IMR-90 (cell line): ENCODE results near the gene MXD4. TPM values are rescaled to one million over a fixed set of nuclear protein-coding genes. Genes with fewer than 3 reads are reported as not detected.

Experiments used
- ATAC-seq: fragments of 200-7000 bp; cut with Tn5 transposase; 2 replicates; pipeline ENCODE4 v1.9.1; 2020; ENCODE audit warnings: low read depth, mild to moderate bottlenecking, moderate library complexity
- BruUV-seq: library from RNA; stranded (reverse); fragments of 400-500 nt; replicated peaks from 2 replicates; lab custom pipeline; 2021; lab: Mats Ljungman, UMichigan
- CTCF ChIA-PET: fragments of 300-600 bp; formaldehyde crosslinking; extraction: SDS; loops from one replicate; lab custom pipeline; 2021; ENCODE audit warnings: antibody characterized with exemption; lab: Yijun Ruan, JAX
- POLR2A ChIA-PET: fragments of 300-600 bp; sonication (Branson Sonifier 250); formaldehyde crosslinking; loops from one replicate; lab custom pipeline; 2022; ENCODE audit warnings: antibody characterized with exemption; ENCODE audit not compliant: unreplicated experiment; lab: Charles Lee
- DNase-seq: peaks from one replicate; pipeline ENCODE4 v3.0.0; 2013
- H2AFZ ChIP-seq: replicated peaks from 2 replicates; pipeline ENCODE3; 2013; ENCODE audit warnings: low read length, mild to moderate bottlenecking; ENCODE audit not compliant: poor library complexity
- H2AK5ac ChIP-seq: 2 replicates; pipeline ENCODE4 v1.6.1; 2013; ENCODE audit warnings: low read depth, low read length, inconsistent platforms
- H2AK9ac ChIP-seq: replicated peaks from 2 replicates; pipeline ENCODE3; 2013; ENCODE audit warnings: mild to moderate bottlenecking, low read depth, low read length, moderate library complexity; ENCODE audit not compliant: poor library complexity
- H2BK120ac ChIP-seq: 2 replicates; pipeline ENCODE4 v1.6.1; 2013; ENCODE audit warnings: low read depth, low read length, inconsistent platforms
- H2BK15ac ChIP-seq: 3 replicates; pipeline ENCODE4 v1.6.1; 2013; ENCODE audit warnings: low read depth, low read length, inconsistent platforms
- H2BK20ac ChIP-seq: 2 replicates; pipeline ENCODE4 v1.6.1; 2013; ENCODE audit warnings: low read depth, mild to moderate bottlenecking, inconsistent platforms, low read length, moderate library complexity
- H2BK5ac ChIP-seq: 2 replicates; pipeline ENCODE4 v1.6.1; 2013; ENCODE audit warnings: mild to moderate bottlenecking, low read depth, low read length, inconsistent platforms; ENCODE audit not compliant: poor library complexity, severe bottlenecking
- H3K14ac ChIP-seq: replicated peaks from 2 replicates; pipeline ENCODE4 v1.6.1; 2013; ENCODE audit warnings: low read depth, low read length, inconsistent platforms
- H3K18ac ChIP-seq: 2 replicates; pipeline ENCODE4 v1.6.1; 2013; ENCODE audit warnings: low read depth, low read length, control low read depth
- H3K23ac ChIP-seq: 2 replicates; pipeline ENCODE4 v1.6.1; 2013; ENCODE audit warnings: low read depth, low read length, inconsistent platforms
- H3K27ac ChIP-seq: 2 replicates; pipeline ENCODE4 v1.5.1; 2013; ENCODE audit warnings: mild to moderate bottlenecking, control low read depth, low read length; ENCODE audit not compliant: insufficient read depth
- H3K27me3 ChIP-seq: 2 replicates; pipeline ENCODE4 v1.6.1; 2013; ENCODE audit warnings: low read length; ENCODE audit not compliant: control insufficient read depth, insufficient read depth
- H3K36me3 ChIP-seq: 2 replicates; pipeline ENCODE4 v1.6.1; 2013; ENCODE audit warnings: low read length, mixed read lengths; ENCODE audit not compliant: control insufficient read depth, insufficient read depth
- H3K4ac ChIP-seq: 2 replicates; pipeline ENCODE4 v1.6.1; 2013; ENCODE audit warnings: low read depth, low read length, inconsistent platforms
- H3K4me1 ChIP-seq: 2 replicates; pipeline ENCODE4 v1.6.1; 2013; ENCODE audit warnings: low read length, mixed read lengths; ENCODE audit not compliant: control insufficient read depth, insufficient read depth
- H3K4me2 ChIP-seq: 2 replicates; pipeline ENCODE4 v1.6.1; 2013; ENCODE audit warnings: low read depth, mild to moderate bottlenecking, control low read depth, low read length, moderate library complexity
- H3K4me3 ChIP-seq: 2 replicates; pipeline ENCODE4 v1.5.1; 2013; ENCODE audit warnings: low read depth, mild to moderate bottlenecking, control low read depth, low read length, moderate library complexity; ENCODE audit not compliant: insufficient read depth
- H3K56ac ChIP-seq: 2 replicates; pipeline ENCODE4 v1.6.1; 2013; ENCODE audit warnings: low read length, inconsistent platforms; ENCODE audit not compliant: insufficient read depth; ENCODE audit errors: extremely low read depth
- H3K79me1 ChIP-seq, 2 experiments: 2 replicates each; pipeline ENCODE4 v1.6.1; 2013; ENCODE audit warnings: low read length in 2 of 2, inconsistent platforms in 1 of 2, low read depth in 1 of 2
- H3K9ac ChIP-seq: 2 replicates; pipeline ENCODE4 v1.6.1; 2013; ENCODE audit warnings: low read depth, low read length, control low read depth
- H3K9me1 ChIP-seq: 2 replicates; pipeline ENCODE4 v1.6.1; 2013; ENCODE audit warnings: low read length, inconsistent platforms; ENCODE audit not compliant: insufficient read depth
- H3K9me3 ChIP-seq: 2 replicates; pipeline ENCODE4 v1.6.1; 2013; ENCODE audit warnings: low read length; ENCODE audit not compliant: control insufficient read depth, insufficient read depth
- H4K20me1 ChIP-seq: 2 replicates; pipeline ENCODE4 v1.6.1; 2013; ENCODE audit warnings: low read length, inconsistent platforms; ENCODE audit not compliant: insufficient read depth
- H4K5ac ChIP-seq: 2 replicates; pipeline ENCODE4 v1.6.1; 2013; ENCODE audit warnings: mild to moderate bottlenecking, low read depth, low read length, control low read depth
- H4K8ac ChIP-seq, 2 experiments: 2 replicates each; pipeline ENCODE4 v1.6.1; 2013; ENCODE audit warnings: low read depth in 2 of 2, low read length in 2 of 2, control low read depth in 1 of 2, inconsistent platforms in 1 of 2
- H4K91ac ChIP-seq: 2 replicates; pipeline ENCODE4 v1.6.1; 2013; ENCODE audit warnings: low read depth, low read length, inconsistent platforms; ENCODE audit not compliant: insufficient read depth
- BHLHE40 ChIP-seq: fragments of 150-350 bp; IDR thresholded peaks from 2 replicates; pipeline ENCODE4 v1.6.1; 2016; ENCODE audit warnings: mild to moderate bottlenecking, low read depth, low read length
- CEBPB ChIP-seq: IDR thresholded peaks from 2 replicates; pipeline ENCODE4 v1.6.1; 2012; ENCODE audit warnings: low read depth, low read length, improper control_type of control experiment
- CHD1 ChIP-seq: IDR thresholded peaks from 2 replicates; pipeline ENCODE4 v1.6.1; 2012; ENCODE audit warnings: low read depth, low read length, improper control_type of control experiment
- CTCF ChIP-seq: conservative IDR thresholded peaks from 2 replicates; pipeline ENCODE4 v1.5.1; 2012; ENCODE audit warnings: mild to moderate bottlenecking, low read depth, low read length, improper control_type of control experiment
- ELK1 ChIP-seq: fragments of 150-350 bp; IDR thresholded peaks from 2 replicates; pipeline ENCODE4 v1.6.1; 2016; ENCODE audit warnings: low read depth, mild to moderate bottlenecking, low read length, moderate library complexity, borderline replicate concordance
- FOS ChIP-seq: fragments of 150-350 bp; IDR thresholded peaks from 2 replicates; pipeline ENCODE4 v1.6.1; 2016; ENCODE audit warnings: low read depth, low read length
- MAFK ChIP-seq: IDR thresholded peaks from 2 replicates; pipeline ENCODE4 v1.6.1; 2012; ENCODE audit warnings: low read depth, low read length, improper control_type of control experiment
- MAZ ChIP-seq: IDR thresholded peaks from 2 replicates; pipeline ENCODE4 v1.6.1; 2012; ENCODE audit warnings: low read depth, mild to moderate bottlenecking, low read length, improper control_type of control experiment, moderate library complexity, borderline replicate concordance
- MXI1 ChIP-seq: IDR thresholded peaks from 2 replicates; pipeline ENCODE4 v1.6.1; 2012; ENCODE audit warnings: low read depth, mild to moderate bottlenecking, low read length, moderate library complexity, borderline replicate concordance
- NFE2L2 ChIP-seq: fragments of 150-350 bp; IDR thresholded peaks from 2 replicates; pipeline ENCODE4 v1.6.1; 2016; ENCODE audit warnings: low read depth, mild to moderate bottlenecking, low read length
- POLR2A ChIP-seq: IDR thresholded peaks from 2 replicates; pipeline ENCODE4 v1.6.1; 2012; ENCODE audit warnings: mild to moderate bottlenecking, low read depth, low read length
- RAD21 ChIP-seq: IDR thresholded peaks from 2 replicates; pipeline ENCODE4 v1.6.1; 2012; ENCODE audit warnings: low read length, improper control_type of control experiment
- RCOR1 ChIP-seq: IDR thresholded peaks from 2 replicates; pipeline ENCODE4 v1.6.1; 2012; ENCODE audit warnings: mild to moderate bottlenecking, low read length, improper control_type of control experiment; ENCODE audit not compliant: insufficient replicate concordance
- RFX5 ChIP-seq: IDR thresholded peaks from 2 replicates; pipeline ENCODE4 v1.8.0; 2012; ENCODE audit warnings: low read depth, mild to moderate bottlenecking, low read length, moderate library complexity
- SMC3 ChIP-seq: fragments of 150-350 bp; IDR thresholded peaks from 2 replicates; pipeline ENCODE4 v1.6.1; 2016; ENCODE audit warnings: low read depth, mild to moderate bottlenecking, antibody characterized with exemption, low read length, moderate library complexity
- USF2 ChIP-seq: fragments of 150-350 bp; IDR thresholded peaks from 2 replicates; pipeline ENCODE4 v1.6.1; 2017; ENCODE audit warnings: mild to moderate bottlenecking, antibody characterized with exemption, low read length, low read depth
- WGBS, 2 experiments: methylation state at CpG; one replicate each; pipeline versions ENCODE4 v1.1.5 to v1.1.7; 2013; ENCODE audit warnings: missing lambda C conversion rate in 2 of 2; ENCODE audit not compliant: insufficient read length in 1 of 2; ENCODE audit errors: extremely low coverage in 2 of 2; 5-methylcytosine and 5-hydroxymethylcytosine counted together
- dilution Hi-C: fragments of 300-500 bp; cut with HindIII; formaldehyde crosslinking; loops from one replicate; pipeline ENCODE4 v1.14.3; 2018; ENCODE audit warnings: low sequenced_read_pairs; ENCODE audit not compliant: unreplicated experiment
- in situ Hi-C: fragments of 300-500 bp; cut with MboI; formaldehyde crosslinking; loops from 3 replicates; pipeline ENCODE4 v1.14.3; 2019; ENCODE audit warnings: low sequenced_read_pairs, inconsistent platforms, mixed read lengths
- intact Hi-C: fragments of 100-400 bp; cut with micrococcal nuclease; formaldehyde crosslinking; loops from 2 replicates; pipeline ENCODE4 v1.10.0; 2022
- polyA plus RNA-seq, 3 experiments: library from polyadenylated mRNA; depleted of rRNA; stranded (reverse); fragments of >200 nt; gene quantifications; 2 replicates each; pipeline ENCODE4 v1.2.3, GENCODE V29; 2012; ENCODE audit warnings: low replicate concordance in 1 of 3
- total RNA-seq: library from RNA; depleted of rRNA; stranded (reverse); fragments of >200 nt; gene quantifications from 2 replicates; pipeline ENCODE4 v1.2.3, GENCODE V29; 2012

The MXD4 gene
- total and polyA plus RNA-seq, 2 of the 4 experiments (the other 2 are of a cell fraction): 22.8 to 54.4 TPM

GRCh38 chr4:2304321-2304876 is 42.5 kb upstream of the MXD4 start:
- Histone ChIP-seq H3K9ac (no peak overlapping the region), H3K27me3 (peaks cover 12% of the 10 kb centered on the region), H3K4me3 (no peak overlapping the region), H4K91ac (no peak overlapping the region), H4K8ac (no peak overlapping the region), H4K20me1 (no peaks in the 10 kb centered on the region), H3K79me1 (no peaks in the 10 kb centered on the region), H3K4me2 (no peak overlapping the region), H2BK120ac (no peak overlapping the region), H2BK20ac (no peak overlapping the region), H3K4ac (no peak overlapping the region), H3K23ac (no peak overlapping the region), H3K4me1 (peaks cover 2% of the 10 kb centered on the region; the same call in 1 of the 2 replicates), H3K36me3 (no peaks in the 10 kb centered on the region), H3K27ac (no peak overlapping the region), H3K9me1 (no peaks in the 10 kb centered on the region), H3K9me3 (peaks cover 12% of the 10 kb centered on the region), H3K56ac (no peak overlapping the region), H4K5ac (no peak overlapping the region), H2AK5ac (no peak overlapping the region), H2AK9ac (no peak overlapping the region), H2BK5ac (no peak overlapping the region), H3K18ac (no peak overlapping the region), H2AFZ (no peak overlapping the region), H3K14ac (no peak overlapping the region), H2BK15ac (no peak overlapping the region)
- WGBS, 2 experiments: 80% methylated on average over 22 of the region's 32 CpGs; no CpG with 5 or more reads in 1 of the 2 experiments
- dilution Hi-C loops: no loop called here
- in situ Hi-C loops: no loop called here
- POLR2A ChIA-PET: no interaction called here
- no peak for ATAC-seq
- CTCF ChIA-PET: no interaction called here
- no TSS peak for BruUV-seq
- intact Hi-C loops: no loop called here
- no peak for DNase-seq
- TF ChIP-seq POLR2A: no peak
- no peak for TF ChIP-seq CTCF
- TF ChIP-seq MAZ: no peak
- no peak for TF ChIP-seq RAD21
- no peak for TF ChIP-seq RFX5
- no peak for TF ChIP-seq NFE2L2
- no peak for TF ChIP-seq RCOR1
- no peak for TF ChIP-seq FOS
- TF ChIP-seq MXI1: no peak
- no peak for TF ChIP-seq CEBPB
- TF ChIP-seq ELK1: no peak
- no peak for TF ChIP-seq SMC3
- no peak for TF ChIP-seq MAFK
- no peak for TF ChIP-seq USF2
- no peak for TF ChIP-seq CHD1
- TF ChIP-seq BHLHE40: no peak
